CD4-positive, alpha-beta T cell (primary cell): Measurements from ENCODE around the gene DDIT4. TPM values are rescaled to one million over a fixed set of nuclear protein-coding genes. Genes with fewer than 3 reads are reported as not detected.
"Not testable (repeated sequence)": the region's sequence is repeated elsewhere in the genome, so short reads cannot be mapped to it uniquely, and the experiment has no call there.

Experiments
- ATAC-seq: fragments of 200-7000 bp; cut with Tn5 transposase; one replicate; pipeline ENCODE4 v1.10.0; 2022; ENCODE audit warnings: mild to moderate bottlenecking; ENCODE audit not compliant: poor library complexity
- CTCF ChIA-PET: fragments of 350-600 bp; sonication (Branson Sonifier 250); formaldehyde crosslinking; loops from one replicate; lab custom pipeline; 2021; ENCODE audit warnings: antibody characterized with exemption, inconsistent platforms; lab: Charles Lee
- POLR2A ChIA-PET: fragments of 350-600 bp; sonication (Branson Sonifier 250); formaldehyde crosslinking; loops from one replicate; lab custom pipeline; 2021; ENCODE audit warnings: antibody characterized with exemption, inconsistent platforms; lab: Charles Lee
- DNase-seq, 14 experiments: peaks; one replicate each; pipeline ENCODE4 v3.0.0-alpha.2; 2013 to 2020; ENCODE audit warnings: mixed read lengths in 2 of 14
- H3K27ac ChIP-seq, 2 donors: one replicate each; pipeline versions ENCODE4 v1.5.1 to v1.7.0; 2013; ENCODE audit warnings: low read length in 2 of 2, low read depth in 1 of 2, mild to moderate bottlenecking in 1 of 2
- H3K27me3 ChIP-seq, 2 experiments: 1 replicate in 1 of 2; 2 replicates in 1 of 2; pipeline versions ENCODE4 v1.6.1 to v1.7.0; 2013; ENCODE audit warnings: low read length in 2 of 2, control low read depth in 1 of 2, mild to moderate bottlenecking in 1 of 2, moderate library complexity in 1 of 2; ENCODE audit not compliant: insufficient read depth in 2 of 2, control insufficient read depth in 1 of 2
- H3K36me3 ChIP-seq: one replicate; pipeline ENCODE4 v1.6.1; 2013; ENCODE audit warnings: low read length, control low read depth; ENCODE audit not compliant: insufficient read depth
- H3K4me1 ChIP-seq: one replicate; pipeline ENCODE4 v1.6.1; 2013; ENCODE audit warnings: low read length, control low read depth; ENCODE audit not compliant: insufficient read depth
- H3K4me3 ChIP-seq: one replicate; pipeline ENCODE4 v1.5.1; 2013; ENCODE audit warnings: mild to moderate bottlenecking, low read length, moderate library complexity
- H3K9me3 ChIP-seq, 2 experiments: 1 replicate in 1 of 2; 2 replicates in 1 of 2; pipeline versions ENCODE4 v1.6.1 to v1.7.0; 2013; ENCODE audit warnings: low read length in 2 of 2, mild to moderate bottlenecking in 2 of 2, control low read depth in 1 of 2, moderate library complexity in 1 of 2; ENCODE audit not compliant: control insufficient read depth in 1 of 2, insufficient read depth in 1 of 2
- H3K27ac Mint-ChIP-seq: one replicate; pipeline ENCODE4 v1.8.0; 2020; ENCODE audit warnings: mixed read lengths
- H3K27me3 Mint-ChIP-seq: one replicate; pipeline ENCODE4 v1.8.0; 2021; ENCODE audit warnings: mixed read lengths
- H3K36me3 Mint-ChIP-seq: one replicate; pipeline ENCODE4 v1.8.0; 2021; ENCODE audit warnings: low read depth, mixed read lengths
- H3K4me1 Mint-ChIP-seq: one replicate; pipeline ENCODE4 v1.8.0; 2021; ENCODE audit warnings: low read depth, mixed read lengths
- H3K4me3 Mint-ChIP-seq: one replicate; pipeline ENCODE4 v1.8.0; 2020; ENCODE audit warnings: mild to moderate bottlenecking, mixed read lengths
- H3K9me3 Mint-ChIP-seq: one replicate; pipeline ENCODE4 v1.8.0; 2020; ENCODE audit warnings: mixed read lengths
- CTCF ChIP-seq: fragments of 200-600 bp; IDR thresholded peaks from one replicate; pipeline ENCODE4 v1.8.0; 2022; ENCODE audit warnings: antibody characterized with exemption, mild to moderate bottlenecking
- intact Hi-C, 2 experiments: fragments of 100-400 bp; cut with DNase I in 1 of 2; cut with micrococcal nuclease in 1 of 2; formaldehyde crosslinking; loops; one replicate each; pipeline versions ENCODE4 v1.15.1 to v1.9.0; 2023 to 2025; cut with DNase I, micrococcal nuclease
- total RNA-seq, 174 experiments: library from RNA in 2 of 174; stranded (reverse) in 2 of 174; gene quantifications; one replicate each; pipeline ENCODE4 v1.2.3 and lab custom pipeline; 2021 to 2026

The DDIT4 gene
- total RNA-seq, 2 experiments from 2014 or later, result 427 to 436 TPM

DNA sequence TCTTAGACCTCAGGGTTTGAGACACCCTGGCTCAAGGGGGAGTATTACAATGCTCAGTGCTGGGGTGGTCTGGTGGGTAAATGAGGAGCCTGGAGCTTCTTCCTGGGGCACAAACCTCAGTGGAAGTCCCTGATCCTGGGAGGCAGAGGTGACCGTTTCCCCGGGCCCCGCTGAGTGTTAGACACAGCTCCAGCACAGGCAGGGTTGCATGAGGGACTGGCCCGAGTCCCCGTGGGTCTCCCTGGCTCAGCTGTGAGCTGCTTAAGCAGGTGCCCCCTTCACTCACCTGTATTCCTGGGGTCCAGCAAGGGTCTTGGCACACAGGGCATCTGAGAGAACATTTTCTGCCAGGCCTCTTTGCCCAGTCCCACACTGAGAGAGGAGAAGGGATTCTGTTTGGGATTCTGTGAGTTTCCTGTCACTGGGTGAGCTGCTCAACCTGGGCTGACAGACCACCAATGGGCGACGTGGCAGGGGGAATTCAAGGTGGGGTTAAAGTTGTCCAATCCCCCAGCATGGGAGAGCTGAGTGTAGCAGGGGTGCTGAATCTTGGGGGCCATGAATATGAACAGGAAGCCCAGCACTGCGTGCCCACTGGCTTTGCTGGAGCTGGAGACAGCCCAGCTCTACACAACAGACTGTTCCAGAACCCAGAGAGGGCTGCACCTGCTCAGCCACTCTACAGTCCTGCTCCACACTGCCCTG, 29.9 kb downstream of the DDIT4 start:
- ChIA-PET CTCF (interaction anchor here (0.9 to 1.5 kb wide), 5 partner anchors 8 to 34 kb away, joined by 3 to 5 read pairs (median 3); no protein-coding TSS in a partner anchor), POLR2A (interaction anchor here (1.1 to 2.8 kb wide), 8 partner anchors 8 to 56 kb away, joined by 3 to 8 read pairs (median 6); no protein-coding TSS in a partner anchor)
- ATAC-seq (no peak), DNase-seq (peak in 1 of 14 experiments; percentile 11)
- H3K36me3 ChIP-seq, result no peaks in the 10 kb centered on the region
- peaks cover 51% of the 10 kb centered on the region for H3K4me1 Mint-ChIP-seq
- H3K9me3 Mint-ChIP-seq, result no peaks in the 10 kb centered on the region
- no peaks in the 10 kb centered on the region for H3K9me3 ChIP-seq
- H3K27ac Mint-ChIP-seq, result peak overlapping the region; percentile 66
- H3K36me3 Mint-ChIP-seq, result no peaks in the 10 kb centered on the region
- H3K4me3 ChIP-seq, result no peak overlapping the region
- no peaks in the 10 kb centered on the region for H3K27me3 ChIP-seq
- H3K27ac ChIP-seq, result no peak overlapping the region
- H3K4me1 ChIP-seq, result peaks cover 35% of the 10 kb centered on the region
- TF ChIP-seq CTCF, result no peak
- intact Hi-C loops, result no loop called here
- H3K4me3 Mint-ChIP-seq, result no peak overlapping the region
- H3K27me3 Mint-ChIP-seq, result no peaks in the 10 kb centered on the region

DNA sequence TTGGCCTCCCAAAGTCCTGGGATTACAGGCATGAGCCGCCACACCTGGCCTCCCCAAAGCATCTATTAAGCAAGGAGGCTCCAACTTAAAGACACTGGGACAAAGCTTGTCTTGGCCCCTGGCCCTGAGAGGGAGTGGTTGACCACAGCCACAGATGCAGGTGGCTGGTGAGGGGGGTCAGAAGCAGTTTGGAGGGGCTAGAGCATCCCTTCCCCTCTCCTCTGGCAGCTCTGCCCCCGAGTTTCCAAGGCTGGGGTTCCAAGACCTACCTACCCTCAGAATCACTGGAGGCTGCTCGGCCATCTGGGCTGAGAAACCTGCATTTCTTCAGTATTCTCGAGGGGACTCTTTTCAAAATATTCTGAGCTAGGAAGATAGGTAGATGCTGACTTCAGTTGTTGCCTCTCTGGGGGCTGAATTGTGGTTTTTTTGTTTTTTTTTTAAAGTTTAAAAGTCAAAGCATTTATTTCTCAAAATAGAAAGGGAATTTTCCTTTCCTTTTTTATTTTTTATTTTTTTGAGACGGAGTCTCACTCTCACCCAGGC, 32.6 kb downstream of the DDIT4 start:
- peaks cover 56% of the 10 kb centered on the region for H3K4me1 ChIP-seq

GRCh38 chr10:72307711-72308110, 34.0 kb downstream of the DDIT4 start:
- H3K36me3 ChIP-seq, H3K27me3 ChIP-seq, H3K4me3 ChIP-seq, H3K27ac ChIP-seq, H3K9me3 Mint-ChIP-seq, intact Hi-C loops, H3K4me3 Mint-ChIP-seq, H3K36me3 Mint-ChIP-seq, H3K9me3 ChIP-seq, DNase-seq, H3K27me3 Mint-ChIP-seq, ATAC-seq: not testable (repeated sequence)
- Mint-ChIP-seq H3K27ac (peak overlapping the region; percentile 69), H3K4me1 (peaks cover 66% of the 10 kb centered on the region)
- CTCF ChIA-PET, result interaction anchor here (1.0 to 1.4 kb wide), 3 partner anchors 11 to 33 kb away, joined by 3 to 4 read pairs (median 3); no protein-coding TSS in a partner anchor
- POLR2A ChIA-PET, result interaction anchor here (1.6 to 3.3 kb wide), 3 partner anchors 10 to 13 kb away, joined by 5 to 21 read pairs (median 19); no protein-coding TSS in a partner anchor
- peaks cover 64% of the 10 kb centered on the region for H3K4me1 ChIP-seq

More for the DNA sequence above, 32.6 kb downstream of the DDIT4 start:
- no peaks in the 10 kb centered on the region for H3K9me3 ChIP-seq
- intact Hi-C loops, result no loop called here
- H3K27me3 Mint-ChIP-seq, result no peaks in the 10 kb centered on the region
- POLR2A ChIA-PET, result interaction anchor here (0.8 to 1.7 kb wide), 3 partner anchors 9 to 20 kb away, joined by 3 to 16 read pairs (median 3); no protein-coding TSS in a partner anchor
- H3K27ac Mint-ChIP-seq, result peak overlapping the region; percentile 89
- ATAC-seq (no peak), DNase-seq (no peak)
- H3K36me3 Mint-ChIP-seq, result no peaks in the 10 kb centered on the region
- no peaks in the 10 kb centered on the region for H3K36me3 ChIP-seq
- peaks cover 63% of the 10 kb centered on the region for H3K4me1 Mint-ChIP-seq
- H3K4me3 ChIP-seq, result no peak overlapping the region
- H3K4me3 Mint-ChIP-seq, result no peak overlapping the region
- no peak for TF ChIP-seq CTCF
- CTCF ChIA-PET, result interaction anchor here (1.4 to 1.9 kb wide), 3 partner anchors 11 to 31 kb away, joined by 3 to 5 read pairs (median 5); no protein-coding TSS in a partner anchor
- peak overlapping the region; percentile 15 to 47 for H3K27ac ChIP-seq
- no peaks in the 10 kb centered on the region for H3K9me3 Mint-ChIP-seq
- H3K27me3 ChIP-seq, result no peaks in the 10 kb centered on the region
